RPMI8226 (cell line): ENCODE measurements around the gene ANKLE2.
"Not testable (repeated sequence)": the region's sequence is repeated elsewhere in the genome, so short reads cannot be mapped to it uniquely, and the experiment has no call there.

ENCODE experiments used
- DNase-seq: peaks from one replicate; pipeline ENCODE4 v3.0.0-alpha.2; 2015

ANKLE2 gene

DNA sequence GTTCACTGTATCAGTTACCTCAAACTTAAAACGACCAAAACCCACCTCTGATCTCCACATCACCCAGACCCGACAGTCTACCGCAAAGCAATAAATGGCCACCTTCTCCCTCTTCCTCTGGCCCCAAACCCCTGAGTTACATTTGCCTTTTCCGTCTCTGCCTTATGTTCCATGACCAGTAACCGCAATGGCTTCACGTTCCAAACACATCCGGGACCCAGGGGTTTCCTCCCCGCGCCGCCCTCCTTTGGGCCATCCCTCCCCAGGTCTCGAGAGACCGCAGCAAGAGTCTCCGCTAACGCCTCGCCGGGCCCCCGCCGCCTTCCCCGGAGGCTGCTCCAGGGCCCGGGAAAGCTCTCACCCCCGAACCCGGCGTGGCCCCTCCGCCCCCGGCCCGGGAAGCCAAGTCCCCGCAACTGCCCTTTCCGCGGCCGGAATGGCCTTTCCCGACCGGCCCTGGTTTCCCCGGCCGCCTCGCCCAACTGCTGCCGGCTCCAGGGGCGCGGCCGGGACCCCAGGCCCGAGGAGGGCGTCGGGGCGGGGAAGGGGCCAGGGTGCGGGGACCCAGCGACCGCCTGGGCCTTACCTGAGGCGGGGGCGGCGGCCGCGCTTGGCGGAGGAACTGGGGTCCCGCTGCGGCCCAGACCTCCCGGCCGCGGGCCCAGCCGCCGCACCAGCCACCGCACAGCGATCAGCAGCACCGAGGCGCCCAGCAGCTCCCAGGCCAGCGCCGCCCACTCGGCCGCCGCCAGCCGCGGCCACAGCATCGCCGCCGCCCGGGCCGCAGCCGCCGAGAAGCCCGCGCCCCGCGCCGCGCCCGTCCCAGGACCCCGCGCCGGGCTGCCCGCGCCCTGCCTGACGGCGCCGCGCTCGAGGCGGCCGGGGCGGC lies at the start of gene ANKLE2:
Gene ANKLE2, minus strand, starts transcription at position 801 of the 889 bp plus-strand sequence. Its CDS starts 34 bp downstream, at position 767.
- DNase-seq: peak; percentile 58

- DNase-seq: not testable (repeated sequence)
Measured at GRCh38 chr12:132809391-132809790, 47.8 kb upstream of the ANKLE2 start.

GRCh38 chr12:132807295-132808092 lies 45.9 kb upstream of the ANKLE2 start:
- no peak for DNase-seq

DNA sequence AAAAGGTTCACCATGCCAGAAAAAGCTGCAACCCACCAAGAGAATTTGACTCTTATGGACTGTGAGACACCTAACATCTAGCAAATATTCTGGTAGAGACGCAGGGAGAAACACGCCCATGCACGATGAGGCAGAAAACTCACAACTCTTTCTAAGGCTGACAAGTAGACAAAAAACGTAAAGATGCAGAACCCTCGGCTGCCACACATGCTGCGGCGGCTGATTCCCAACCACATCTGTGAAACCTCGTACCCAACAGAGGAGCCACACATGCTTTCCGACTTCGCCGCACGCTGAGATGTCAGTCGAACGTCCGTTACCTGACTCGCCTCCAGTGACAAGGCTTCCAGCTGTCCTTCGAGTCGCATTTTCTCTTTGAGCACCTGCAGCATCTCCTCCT lies 45.2 kb upstream of the ANKLE2 start:
- DNase-seq: no peak

DNA sequence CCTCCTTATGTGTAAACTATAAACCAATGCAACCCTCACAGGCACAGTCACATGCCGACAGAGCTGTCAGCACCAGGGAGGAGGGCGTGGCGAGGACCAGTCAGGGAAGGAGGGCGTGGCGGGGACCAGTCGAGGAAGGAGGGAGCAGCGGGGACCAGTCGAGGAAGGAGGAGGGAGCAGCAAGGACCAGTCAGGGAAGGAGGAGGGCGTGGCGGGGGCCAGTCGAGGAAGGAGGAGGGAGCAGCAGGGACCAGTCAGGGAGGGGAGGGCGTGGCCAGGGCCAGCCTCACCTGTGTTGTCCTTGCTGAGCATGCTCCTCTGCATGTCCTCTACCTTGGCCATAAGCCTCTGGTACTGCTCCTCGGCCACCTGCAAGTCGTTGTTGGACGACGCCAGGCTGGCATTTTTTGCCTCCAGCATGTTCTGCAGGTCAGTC lies 42.8 kb upstream of the ANKLE2 start:
- DNase-seq: no peak

- no peak for DNase-seq
Measured at GRCh38 chr12:132803888-132804287, 42.3 kb upstream of the ANKLE2 start.

DNA sequence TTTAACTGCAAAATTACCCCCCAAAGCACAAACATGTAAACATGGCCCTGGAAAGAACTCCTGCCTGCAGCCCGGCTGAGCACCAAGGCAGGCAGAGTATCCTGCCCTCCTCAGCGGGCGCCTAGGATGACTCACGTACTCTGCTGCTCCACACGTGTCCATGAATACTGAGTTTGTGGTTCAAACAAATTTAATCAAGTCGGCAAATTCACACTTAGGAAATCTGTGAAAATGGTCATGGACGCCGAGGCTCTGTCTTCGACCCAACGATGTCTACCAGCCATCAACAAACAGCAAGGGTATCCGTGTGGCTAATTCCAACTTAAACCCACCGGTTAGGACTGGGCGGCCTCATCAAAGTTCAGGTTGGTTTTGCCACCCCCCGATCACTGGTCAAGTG lies 41.5 kb upstream of the ANKLE2 start:
- no peak for DNase-seq

GRCh38 chr12:132801741-132802140 lies 40.1 kb upstream of the ANKLE2 start:
- no peak for DNase-seq

DNA sequence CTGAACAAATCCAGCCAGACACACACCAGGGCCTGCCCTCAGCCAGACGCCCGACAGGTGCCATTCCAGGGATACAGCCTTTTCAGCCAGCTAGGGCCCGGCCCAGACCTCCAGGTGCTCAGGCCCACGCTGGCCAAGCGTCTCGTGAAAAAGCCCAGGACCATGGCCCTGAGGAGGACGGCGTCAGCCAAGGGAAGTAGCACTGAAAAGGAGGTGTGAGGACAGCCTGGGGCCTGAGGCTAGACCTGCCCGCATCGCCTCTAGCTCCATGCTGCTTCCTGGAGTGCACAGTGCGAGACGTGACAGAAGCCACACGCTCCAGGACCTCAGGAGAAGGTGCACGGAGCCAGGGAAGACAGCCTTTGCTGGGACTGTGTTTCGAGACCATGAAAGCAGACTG lies 37.2 kb upstream of the ANKLE2 start:
- no peak for DNase-seq

GRCh38 chr12:132797820-132798570 lies 36.4 kb upstream of the ANKLE2 start:
- no peak for DNase-seq

DNA sequence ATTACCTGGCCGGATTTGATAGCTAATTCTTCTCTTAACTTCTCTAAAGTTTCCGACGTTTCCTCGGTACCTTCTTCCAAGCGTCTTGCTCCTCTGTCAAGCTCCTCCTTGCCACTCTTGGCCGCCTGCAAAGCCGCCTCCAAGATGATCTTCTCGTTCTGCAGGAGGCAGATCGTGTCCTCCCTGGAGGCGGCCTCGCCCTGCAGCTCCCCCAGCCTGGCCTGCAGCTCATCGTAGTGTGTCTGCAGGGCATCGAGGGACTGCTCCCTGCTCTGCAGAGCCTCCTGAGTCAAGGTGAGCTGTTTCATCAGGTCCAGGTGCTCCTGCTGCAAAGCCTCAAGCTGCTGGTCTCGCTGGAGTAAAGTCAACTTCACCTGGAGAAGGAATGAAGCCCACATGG lies 34.2 kb upstream of the ANKLE2 start:
- no peak for DNase-seq

GRCh38 chr12:132791940-132792339 lies 30.3 kb upstream of the ANKLE2 start:
- not testable (repeated sequence) for DNase-seq

GRCh38 chr12:132789099-132789471 lies 27.5 kb upstream of the ANKLE2 start:
- no peak for DNase-seq

GRCh38 chr12:132788375-132789098 lies 26.9 kb upstream of the ANKLE2 start:
- DNase-seq: no peak

GRCh38 chr12:132787877-132788276 lies 26.2 kb upstream of the ANKLE2 start:
- DNase-seq: no peak

GRCh38 chr12:132786192-132786591 lies 24.6 kb upstream of the ANKLE2 start:
- DNase-seq: no peak

DNA sequence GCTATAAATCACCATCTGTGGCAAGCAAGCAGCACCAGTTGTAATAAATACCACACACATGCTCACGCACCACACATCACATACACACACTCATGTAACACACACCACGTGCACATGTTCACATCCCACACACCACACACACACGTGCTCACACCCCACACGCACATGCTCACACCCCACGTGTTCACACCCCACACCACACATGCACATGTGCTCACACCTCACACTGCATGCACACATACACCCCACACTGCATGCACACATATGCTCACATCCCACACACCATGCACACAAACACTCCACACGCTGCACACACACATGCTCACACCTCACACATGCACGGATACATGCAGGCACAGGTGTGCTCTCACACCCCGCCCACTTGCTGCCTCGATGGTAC lies 22.9 kb upstream of the ANKLE2 start:
- DNase-seq: no peak

DNA sequence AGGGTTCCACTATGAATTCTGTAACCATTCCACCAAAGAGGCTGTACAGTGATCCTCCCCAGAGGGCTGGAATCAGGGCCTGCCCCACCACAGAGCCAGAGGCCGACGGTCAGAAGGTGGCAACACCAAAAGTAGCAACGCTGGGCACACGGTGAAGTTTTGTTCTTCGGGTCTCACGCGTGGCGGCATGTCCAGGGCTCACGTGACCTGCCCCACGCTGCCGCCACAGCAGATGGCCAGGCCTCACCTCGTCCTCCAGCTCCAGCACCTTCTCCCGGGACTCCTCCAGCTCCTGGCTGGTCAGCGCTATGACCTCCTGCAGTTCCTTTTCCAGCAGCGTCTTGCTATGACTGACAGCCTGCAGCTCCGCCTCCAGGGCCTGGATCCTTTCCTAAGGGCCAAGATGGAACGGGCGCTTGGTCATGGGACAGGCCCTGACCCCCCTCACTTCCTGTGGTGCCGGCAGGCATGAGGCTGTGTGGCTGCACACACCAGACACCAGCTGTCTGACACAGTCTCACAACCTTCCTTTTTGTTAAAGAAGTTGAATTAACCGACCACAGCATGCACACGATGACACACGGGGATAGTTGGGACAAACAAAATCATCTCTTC lies 22.4 kb upstream of the ANKLE2 start:
- no peak for DNase-seq

GRCh38 chr12:132781938-132782337 lies 20.3 kb upstream of the ANKLE2 start:
- no peak for DNase-seq

GRCh38 chr12:132779781-132780353 lies 18.2 kb upstream of the ANKLE2 start:
- DNase-seq: no peak

- DNase-seq: no peak
Measured at GRCh38 chr12:132777614-132778013, 16.0 kb upstream of the ANKLE2 start.
